K562 (cell line): ENCODE measurements around the gene PPIP5K2. TPM values are rescaled to one million over a fixed set of nuclear protein-coding genes. Genes with fewer than 3 reads are reported as not detected.

ENCODE experiments used
- ATAC-seq: fragments of 200-7000 bp; cut with Tn5 transposase; 3 replicates; pipeline ENCODE4 v1.9.1; 2020; ENCODE audit warnings: moderate library complexity
- BruUV-seq: library from RNA; stranded (reverse); fragments of 400-500 nt; replicated peaks from 2 replicates; lab custom pipeline; 2021; lab: Mats Ljungman, UMichigan
- CTCF ChIA-PET: fragments of 300-600 bp; formaldehyde crosslinking; extraction: SDS; loops from one replicate; lab custom pipeline; 2021; ENCODE audit warnings: low intra/inter-chr PET ratio; lab: Yijun Ruan, JAX
- POLR2A ChIA-PET: fragments of 300-600, 350-650 bp; sonication (Branson Sonifier 250); formaldehyde crosslinking; extraction: SDS; loops from one replicate; lab custom pipeline; 2021; ENCODE audit warnings: antibody characterized with exemption, inconsistent platforms; lab: Yijun Ruan, JAX
- DNase-seq, 4 experiments: peaks; one replicate each; pipeline versions ENCODE4 v3.0.0 to v3.0.0-alpha.2; 2011 to 2018; ENCODE audit warnings: low spot score in 3 of 4, mixed read lengths in 3 of 4; ENCODE audit errors: extremely low read depth in 1 of 4
- FAIRE-seq: peaks from 2 replicates; lab custom pipeline; 2011; peaks lifted over from hg19 to GRCh38; lab: Jason Lieb, UNC
- H2AFZ ChIP-seq: 2 replicates; pipeline ENCODE4 v1.6.0; 2011; ENCODE audit warnings: low read depth, low read length, control low read depth, inconsistent platforms
- H3K27ac ChIP-seq: fragments of 200-600 bp; 3 replicates; pipeline ENCODE4 v1.8.0; 2011; ENCODE audit warnings: low read depth, mild to moderate bottlenecking, control low read depth, inconsistent platforms, low read length, moderate library complexity, mixed read lengths; ENCODE audit errors: extremely low read depth
- H3K27me3 ChIP-seq, 2 experiments: fragments of 300-600 bp in 1 of 2; 2 replicates in 1 of 2; 3 replicates in 1 of 2; pipeline versions ENCODE4 v1.6.0 to v1.8.0; 2011; ENCODE audit warnings: inconsistent platforms in 2 of 2, low read length in 2 of 2, mild to moderate bottlenecking in 1 of 2, mixed read lengths in 1 of 2, moderate library complexity in 1 of 2; ENCODE audit not compliant: control insufficient read depth in 2 of 2, insufficient read depth in 2 of 2
- H3K36me3 ChIP-seq: fragments of 300-600 bp; 3 replicates; pipeline ENCODE4 v1.8.0; 2011; ENCODE audit warnings: mild to moderate bottlenecking, low read length, inconsistent platforms; ENCODE audit not compliant: control insufficient read depth, insufficient read depth
- H3K4me1 ChIP-seq, 2 experiments: fragments of 200-600 bp in 1 of 2; replicated peaks in 1 of 2; 2 replicates in 1 of 2; 3 replicates in 1 of 2; pipeline versions ENCODE4 v1.5.1 to v1.8.0; 2011; ENCODE audit warnings: inconsistent platforms in 2 of 2, low read length in 2 of 2, mild to moderate bottlenecking in 1 of 2, mixed read lengths in 1 of 2, moderate library complexity in 1 of 2; ENCODE audit not compliant: control insufficient read depth in 2 of 2, insufficient read depth in 2 of 2
- H3K4me2 ChIP-seq: 2 replicates; pipeline ENCODE4 v1.6.1; 2011; ENCODE audit warnings: low read length, control low read depth, inconsistent platforms, mixed read lengths; ENCODE audit not compliant: insufficient read depth
- H3K4me3 ChIP-seq: fragments of 200-600 bp; sonication (generic), shearing (Covaris generic); 2 replicates; pipeline ENCODE4 v1.5.1; 2016; ENCODE audit warnings: control low read depth, inconsistent platforms
- H3K79me2 ChIP-seq: fragments of 200-600 bp; 3 replicates; pipeline ENCODE4 v1.8.0; 2011; ENCODE audit warnings: low read length, inconsistent platforms; ENCODE audit not compliant: control insufficient read depth, insufficient read depth
- H3K9ac ChIP-seq, 2 experiments: 2 replicates each; pipeline versions ENCODE4 v1.6.0 to v1.6.1; 2011; ENCODE audit warnings: low read depth in 2 of 2, low read length in 2 of 2, control low read depth in 1 of 2, inconsistent platforms in 1 of 2, mild to moderate bottlenecking in 1 of 2, mixed read lengths in 1 of 2; ENCODE audit not compliant: insufficient read depth in 1 of 2
- H3K9me1 ChIP-seq: one replicate; pipeline ENCODE4 v1.6.0; 2011; ENCODE audit warnings: inconsistent platforms, mild to moderate bottlenecking, low read length, moderate library complexity; ENCODE audit not compliant: control insufficient read depth, insufficient read depth
- H3K9me3 ChIP-seq: replicated peaks from 2 replicates; pipeline ENCODE4 v1.5.1; 2011; ENCODE audit warnings: low read depth, low read length, inconsistent platforms; ENCODE audit not compliant: control insufficient read depth, insufficient read depth
- H4K20me1 ChIP-seq: replicated peaks from 2 replicates; pipeline ENCODE4 v1.6.1; 2011; ENCODE audit warnings: low read length, inconsistent platforms, mixed read lengths; ENCODE audit not compliant: control insufficient read depth, insufficient read depth
- C11orf30 ChIP-seq: fragments of 450-650 bp; IDR thresholded peaks from 2 replicates; pipeline ENCODE4 v1.6.1; 2016; ENCODE audit warnings: low read depth, mild to moderate bottlenecking
- HMG20A ChIP-seq: fragments of 450-650 bp; formaldehyde crosslinking; conservative IDR thresholded peaks from 2 replicates; pipeline ENCODE4 v1.4.0; 2020; ENCODE audit warnings: mild to moderate bottlenecking, mixed read lengths
- MAFF ChIP-seq: IDR thresholded peaks from 2 replicates; pipeline ENCODE4 v1.6.1; 2012; ENCODE audit warnings: low read length, improper control_type of control experiment
- MAFG ChIP-seq: fragments of 450-650 bp; conservative IDR thresholded peaks from 2 replicates; pipeline ENCODE4 v1.6.1; 2016; ENCODE audit warnings: missing genetic modification characterization, missing compliant biosample characterization
- NR2F6 ChIP-seq: fragments of 450-650 bp; formaldehyde crosslinking; IDR thresholded peaks from 2 replicates; pipeline ENCODE4 v1.4.0; 2020; ENCODE audit warnings: mild to moderate bottlenecking
- RBM15 ChIP-seq: fragments of 200-400 bp; formaldehyde crosslinking; IDR thresholded peaks from 2 replicates; pipeline ENCODE4 v1.6.1; 2018; ENCODE audit warnings: mild to moderate bottlenecking, low read length, moderate library complexity; ENCODE audit not compliant: insufficient read depth
- ZNF316 ChIP-seq: fragments of 450-650 bp; IDR thresholded peaks from 2 replicates; pipeline ENCODE4 v1.6.1; 2016
- ZNF589 ChIP-seq: fragments of 200-800 bp; sonication (Bioruptor generic); IDR thresholded peaks from 2 replicates; pipeline ENCODE4 v1.6.1; 2016; ENCODE audit warnings: low read depth, missing genetic modification characterization, missing compliant biosample characterization
- WGBS: fragments of 100-300 bp; shearing (Covaris generic); methylation state at CpG from one replicate; pipeline ENCODE4 v1.1.6; 2016; ENCODE audit warnings: low coverage, mixed read lengths; ENCODE audit not compliant: insufficient coverage; ENCODE audit errors: missing lambda C conversion rate; 5-methylcytosine and 5-hydroxymethylcytosine counted together
- in situ Hi-C: fragments of 300-500 bp; cut with MboI; formaldehyde crosslinking; loops from 4 replicates; pipeline ENCODE4 v1.15.0; 2018; ENCODE audit warnings: inconsistent platforms, mixed read lengths
- intact Hi-C: fragments of 100-400 bp; cut with micrococcal nuclease; formaldehyde crosslinking; loops from 2 replicates; pipeline ENCODE4 v1.14.2; 2022
- polyA plus RNA-seq, 8 experiments: library from polyadenylated mRNA; depleted of rRNA in 4 of 8; stranded (reverse) in 5 of 8; unstranded in 3 of 8; fragments of >200 nt; fragmentation: Nextera tagmentation in 2 of 8; fragmentation: Illumina TruSeq in 1 of 8; extraction: Ambion mirVana in 2 of 8; extraction: Trizol in 1 of 8; gene quantifications; 2 replicates each; pipeline versions ENCODE4 v1.2.1 to v1.2.3, GENCODE V29; 2011 to 2014; ENCODE audit warnings: inconsistent platforms in 1 of 8, missing spikeins in 1 of 8
- total RNA-seq, 7 experiments: library from RNA; depleted of rRNA in 6 of 7; stranded (reverse); fragments of >200 nt in 6 of 7; fragmentation: Illumina TruSeq in 2 of 7; extraction: Trizol in 2 of 7; gene quantifications; 2 replicates each; pipeline versions ENCODE4 v1.2.1 to v1.2.3, GENCODE V29; 2011 to 2021; ENCODE audit warnings: low replicate concordance in 1 of 7
- TF ChIP-seq, protein P1 (sequence below): fragments of 250-450 bp; sonication (Bioruptor Pico); IDR thresholded peaks from 2 replicates; pipeline ENCODE4 v1.8.0; 2022; ENCODE audit warnings: moderate library complexity, mild to moderate bottlenecking, inconsistent platforms
- TF ChIP-seq, protein P2 (sequence below): fragments of 250-450 bp; sonication (Bioruptor Pico); IDR thresholded peaks from 2 replicates; pipeline ENCODE4 v1.5.0; 2021; ENCODE audit warnings: mild to moderate bottlenecking, moderate library complexity
- TF ChIP-seq, protein P3 (sequence below): fragments of 450-650 bp; formaldehyde crosslinking; IDR thresholded peaks from 2 replicates; pipeline ENCODE4 v1.4.0; 2022; ENCODE audit warnings: missing genetic modification characterization
- TF ChIP-seq, protein P4 (sequence below): fragments of 450-650 bp; formaldehyde crosslinking; IDR thresholded peaks from 2 replicates; pipeline ENCODE4 v1.4.0; 2022; ENCODE audit warnings: mild to moderate bottlenecking, moderate library complexity
- TF ChIP-seq, protein P5 (sequence below), 2 experiments: IDR thresholded peaks; 2 replicates each; pipeline ENCODE4 v1.6.1; 2012; ENCODE audit warnings: improper control_type of control experiment in 2 of 2, low read depth in 2 of 2, low read length in 2 of 2, borderline replicate concordance in 1 of 2

PPIP5K2 gene
- total and polyA plus RNA-seq, 9 of the 15 experiments (the other 6 are each of a cell fraction or from before 2014, with no cell fraction given) = 39.4 to 150 (median 99.1) TPM

DNA sequence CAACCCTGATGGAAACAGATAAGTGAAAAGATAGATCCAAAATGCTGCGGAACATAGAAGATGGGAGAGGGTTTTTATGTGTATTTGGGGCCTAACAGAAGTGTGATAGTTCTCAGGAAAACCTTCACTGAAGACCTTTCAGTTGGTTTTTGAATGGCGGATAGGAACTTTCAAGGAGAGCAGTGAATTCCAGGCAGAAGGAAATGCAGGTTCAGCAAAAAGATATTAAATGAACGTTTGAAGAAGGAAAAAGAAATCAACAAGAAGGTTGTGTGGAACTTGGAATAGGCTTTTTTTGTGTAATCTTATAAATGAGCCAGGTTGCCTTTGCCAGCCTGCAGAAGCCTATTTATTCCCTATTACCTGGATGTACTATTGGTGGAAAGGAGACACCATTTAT lies 2.1 kb downstream of the PPIP5K2 start:
- in situ Hi-C loops = no loop called here
- H3K4me2 ChIP-seq = peak overlapping the region; percentile 90
- intact Hi-C loops = loop anchor here (5.0 to 10.0 kb wide), 2 partner anchors 65 to 963 kb away; no protein-coding TSS in a partner anchor
- no peak overlapping the region for H2AFZ ChIP-seq
- 19% methylated on average over 3 of the region's 3 CpGs for WGBS
- no peaks in the 10 kb centered on the region for H3K9me3 ChIP-seq
- H3K4me3 ChIP-seq = peak overlapping the region; percentile 60
- H3K27ac ChIP-seq = no peak overlapping the region; the same call in 2 of the 3 replicates
- H3K36me3 ChIP-seq = peaks cover 18% of the 10 kb centered on the region
- no peaks in the 10 kb centered on the region for H4K20me1 ChIP-seq
- no peaks in the 10 kb centered on the region for H3K27me3 ChIP-seq
- H3K9ac ChIP-seq = peak overlapping the region; percentile 23 to 99; a peak in 3 of 4 replicates
- peaks cover 0 to 18% of the 10 kb centered on the region in 2 experiments; a peak in 4 of 5 replicates for H3K4me1 ChIP-seq
- no peaks in the 10 kb centered on the region for H3K9me1 ChIP-seq
- ChIA-PET POLR2A (no interaction called here), CTCF (no interaction called here)
- ATAC-seq (no peak), DNase-seq (no peak), FAIRE-seq (no peak)
- no TSS peak for BruUV-seq
- peaks cover 92% of the 10 kb centered on the region for H3K79me2 ChIP-seq
- TF ChIP-seq, protein P1, sequence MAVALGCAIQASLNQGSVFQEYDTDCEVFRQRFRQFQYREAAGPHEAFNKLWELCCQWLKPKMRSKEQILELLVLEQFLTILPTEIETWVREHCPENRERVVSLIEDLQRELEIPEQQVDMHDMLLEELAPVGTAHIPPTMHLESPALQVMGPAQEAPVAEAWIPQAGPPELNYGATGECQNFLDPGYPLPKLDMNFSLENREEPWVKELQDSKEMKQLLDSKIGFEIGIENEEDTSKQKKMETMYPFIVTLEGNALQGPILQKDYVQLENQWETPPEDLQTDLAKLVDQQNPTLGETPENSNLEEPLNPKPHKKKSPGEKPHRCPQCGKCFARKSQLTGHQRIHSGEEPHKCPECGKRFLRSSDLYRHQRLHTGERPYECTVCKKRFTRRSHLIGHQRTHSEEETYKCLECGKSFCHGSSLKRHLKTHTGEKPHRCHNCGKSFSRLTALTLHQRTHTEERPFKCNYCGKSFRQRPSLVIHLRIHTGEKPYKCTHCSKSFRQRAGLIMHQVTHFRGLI (CRISPR knock-in tag) = no peak
- TF ChIP-seq MAFG (tag) (peak; percentile 43), MAFF (peak; percentile 37), ZNF589 (no peak), ZNF316 (peak; percentile 83), RBM15 (no peak), HMG20A (CRISPR knock-in tag) (no peak), C11orf30 (peak; percentile 74), NR2F6 (CRISPR knock-in tag) (no peak)
- TF ChIP-seq, protein P2, sequence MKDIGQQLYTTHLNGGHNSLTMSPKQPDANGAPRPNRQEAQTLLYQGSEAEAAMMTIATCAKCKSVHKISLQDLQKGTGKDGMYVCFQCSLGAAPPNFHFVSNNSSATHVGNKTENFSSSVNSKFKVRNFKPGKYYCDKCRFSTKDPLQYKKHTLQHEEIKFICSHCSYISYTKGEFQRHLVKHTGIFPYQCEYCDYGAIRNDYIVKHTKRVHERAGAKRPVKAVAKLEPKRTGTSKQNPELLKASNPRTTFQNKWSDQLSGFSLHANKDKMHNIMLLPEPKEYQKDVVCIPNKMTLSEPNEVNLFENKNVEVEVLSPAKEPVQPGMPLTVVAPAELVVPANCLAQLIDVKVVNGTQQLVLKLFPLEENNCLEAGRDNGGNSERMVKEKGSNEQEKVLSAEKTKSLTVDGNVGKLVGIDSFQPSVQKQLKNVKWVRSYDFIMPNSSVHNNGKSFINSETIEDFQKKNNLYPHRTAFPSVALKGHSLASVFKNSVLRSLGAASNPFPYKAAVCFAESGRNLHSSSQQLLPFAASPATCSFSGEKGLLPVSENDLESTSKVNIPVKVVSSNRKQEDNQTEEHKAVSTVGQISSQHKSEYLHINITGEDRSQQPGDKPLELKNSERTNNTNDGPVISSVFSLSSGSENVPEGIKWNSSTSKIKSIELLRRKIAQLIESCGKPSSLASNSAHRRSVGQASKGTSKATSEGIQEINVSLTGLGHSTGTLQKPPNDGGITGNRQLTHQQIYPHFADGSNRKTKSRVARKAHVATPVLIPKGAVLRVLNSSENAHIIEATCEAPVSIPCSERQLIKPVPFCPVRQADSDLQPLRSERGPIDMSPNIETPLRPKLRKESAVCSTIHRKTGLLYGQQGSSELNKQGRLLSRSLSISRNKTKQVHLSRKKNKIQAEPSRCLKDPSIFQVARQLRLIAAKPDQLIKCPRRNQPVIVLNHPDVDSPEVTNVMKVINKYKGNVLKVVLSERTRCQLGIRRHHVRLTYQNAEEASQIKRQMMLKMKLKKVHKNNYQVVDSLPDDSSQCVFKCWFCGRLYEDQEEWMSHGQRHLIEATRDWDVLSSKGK (CRISPR knock-in tag) = no peak
- TF ChIP-seq, protein P3, sequence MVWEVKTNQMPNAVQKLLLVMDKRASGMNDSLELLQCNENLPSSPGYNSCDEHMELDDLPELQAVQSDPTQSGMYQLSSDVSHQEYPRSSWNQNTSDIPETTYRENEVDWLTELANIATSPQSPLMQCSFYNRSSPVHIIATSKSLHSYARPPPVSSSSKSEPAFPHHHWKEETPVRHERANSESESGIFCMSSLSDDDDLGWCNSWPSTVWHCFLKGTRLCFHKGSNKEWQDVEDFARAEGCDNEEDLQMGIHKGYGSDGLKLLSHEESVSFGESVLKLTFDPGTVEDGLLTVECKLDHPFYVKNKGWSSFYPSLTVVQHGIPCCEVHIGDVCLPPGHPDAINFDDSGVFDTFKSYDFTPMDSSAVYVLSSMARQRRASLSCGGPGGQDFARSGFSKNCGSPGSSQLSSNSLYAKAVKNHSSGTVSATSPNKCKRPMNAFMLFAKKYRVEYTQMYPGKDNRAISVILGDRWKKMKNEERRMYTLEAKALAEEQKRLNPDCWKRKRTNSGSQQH (CRISPR knock-in tag) = no peak
- TF ChIP-seq, protein P4, sequence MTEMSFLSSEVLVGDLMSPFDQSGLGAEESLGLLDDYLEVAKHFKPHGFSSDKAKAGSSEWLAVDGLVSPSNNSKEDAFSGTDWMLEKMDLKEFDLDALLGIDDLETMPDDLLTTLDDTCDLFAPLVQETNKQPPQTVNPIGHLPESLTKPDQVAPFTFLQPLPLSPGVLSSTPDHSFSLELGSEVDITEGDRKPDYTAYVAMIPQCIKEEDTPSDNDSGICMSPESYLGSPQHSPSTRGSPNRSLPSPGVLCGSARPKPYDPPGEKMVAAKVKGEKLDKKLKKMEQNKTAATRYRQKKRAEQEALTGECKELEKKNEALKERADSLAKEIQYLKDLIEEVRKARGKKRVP = no peak
- TF ChIP-seq, protein P5, sequence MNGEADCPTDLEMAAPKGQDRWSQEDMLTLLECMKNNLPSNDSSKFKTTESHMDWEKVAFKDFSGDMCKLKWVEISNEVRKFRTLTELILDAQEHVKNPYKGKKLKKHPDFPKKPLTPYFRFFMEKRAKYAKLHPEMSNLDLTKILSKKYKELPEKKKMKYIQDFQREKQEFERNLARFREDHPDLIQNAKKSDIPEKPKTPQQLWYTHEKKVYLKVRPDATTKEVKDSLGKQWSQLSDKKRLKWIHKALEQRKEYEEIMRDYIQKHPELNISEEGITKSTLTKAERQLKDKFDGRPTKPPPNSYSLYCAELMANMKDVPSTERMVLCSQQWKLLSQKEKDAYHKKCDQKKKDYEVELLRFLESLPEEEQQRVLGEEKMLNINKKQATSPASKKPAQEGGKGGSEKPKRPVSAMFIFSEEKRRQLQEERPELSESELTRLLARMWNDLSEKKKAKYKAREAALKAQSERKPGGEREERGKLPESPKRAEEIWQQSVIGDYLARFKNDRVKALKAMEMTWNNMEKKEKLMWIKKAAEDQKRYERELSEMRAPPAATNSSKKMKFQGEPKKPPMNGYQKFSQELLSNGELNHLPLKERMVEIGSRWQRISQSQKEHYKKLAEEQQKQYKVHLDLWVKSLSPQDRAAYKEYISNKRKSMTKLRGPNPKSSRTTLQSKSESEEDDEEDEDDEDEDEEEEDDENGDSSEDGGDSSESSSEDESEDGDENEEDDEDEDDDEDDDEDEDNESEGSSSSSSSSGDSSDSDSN (IDR thresholded peaks at IDR 0.05; ENCODE audit: borderline replicate concordance in 1 of 2, low read depth in 2 of 2, low read length in 2 of 2) = no peak
